MM.1S (cell line): ENCODE measurements around the gene SH3RF3.

Experiments
- EZH2 ChIP-seq: fragments of 300-600 bp; sonication (generic); optimal IDR thresholded peaks from 2 replicates; pipeline ENCODE3; 2017; ENCODE audit warnings: low read depth, mild to moderate bottlenecking, antibody characterized with exemption, low read length, mixed read lengths
- EZH2phosphoT487 ChIP-seq: fragments of 300-600 bp; sonication (generic); IDR thresholded peaks from 2 replicates; pipeline ENCODE4 v1.6.1; 2018; ENCODE audit warnings: antibody characterized with exemption, low read length
- TF ChIP-seq, protein P1 (sequence below): fragments of 300-600 bp; sonication (generic); IDR thresholded peaks from 2 replicates; pipeline ENCODE4 v1.5.1; 2016; ENCODE audit warnings: antibody characterized with exemption, low read length, mixed read lengths

GRCh38 chr2:109374548-109375130, 245.6 kb downstream of the SH3RF3 start:
- no peak for TF ChIP-seq EZH2
- TF ChIP-seq, protein P1, sequence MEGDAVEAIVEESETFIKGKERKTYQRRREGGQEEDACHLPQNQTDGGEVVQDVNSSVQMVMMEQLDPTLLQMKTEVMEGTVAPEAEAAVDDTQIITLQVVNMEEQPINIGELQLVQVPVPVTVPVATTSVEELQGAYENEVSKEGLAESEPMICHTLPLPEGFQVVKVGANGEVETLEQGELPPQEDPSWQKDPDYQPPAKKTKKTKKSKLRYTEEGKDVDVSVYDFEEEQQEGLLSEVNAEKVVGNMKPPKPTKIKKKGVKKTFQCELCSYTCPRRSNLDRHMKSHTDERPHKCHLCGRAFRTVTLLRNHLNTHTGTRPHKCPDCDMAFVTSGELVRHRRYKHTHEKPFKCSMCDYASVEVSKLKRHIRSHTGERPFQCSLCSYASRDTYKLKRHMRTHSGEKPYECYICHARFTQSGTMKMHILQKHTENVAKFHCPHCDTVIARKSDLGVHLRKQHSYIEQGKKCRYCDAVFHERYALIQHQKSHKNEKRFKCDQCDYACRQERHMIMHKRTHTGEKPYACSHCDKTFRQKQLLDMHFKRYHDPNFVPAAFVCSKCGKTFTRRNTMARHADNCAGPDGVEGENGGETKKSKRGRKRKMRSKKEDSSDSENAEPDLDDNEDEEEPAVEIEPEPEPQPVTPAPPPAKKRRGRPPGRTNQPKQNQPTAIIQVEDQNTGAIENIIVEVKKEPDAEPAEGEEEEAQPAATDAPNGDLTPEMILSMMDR, result no peak
- TF ChIP-seq EZH2phosphoT487, result no peak
